Memory B cell (primary cell): ENCODE measurements around the gene NNMT.

Source experiments
- ATAC-seq: fragments of 150-1000 bp; cut with Tn5 transposase; 2 replicates; pipeline ENCODE4 v1.10.0; 2021; ENCODE audit warnings: low read depth, mild to moderate bottlenecking, moderate library complexity
- DNase-seq, 2 donors: peaks; one replicate each; pipeline ENCODE4 v3.0.0; 2022; ENCODE audit warnings: low spot score in 2 of 2
- H3K27ac Mint-ChIP-seq: one replicate; pipeline ENCODE4 v1.8.0; 2022; ENCODE audit warnings: mild to moderate bottlenecking, moderate library complexity, mixed read lengths
- H3K27me3 Mint-ChIP-seq: one replicate; pipeline ENCODE4 v1.8.0; 2022; ENCODE audit warnings: mixed read lengths
- H3K36me3 Mint-ChIP-seq: one replicate; pipeline ENCODE4 v1.8.0; 2022; ENCODE audit warnings: mild to moderate bottlenecking, mixed read lengths
- H3K4me1 Mint-ChIP-seq: one replicate; pipeline ENCODE4 v1.8.0; 2022; ENCODE audit warnings: mixed read lengths
- H3K4me3 Mint-ChIP-seq: one replicate; pipeline ENCODE4 v1.8.0; 2022; ENCODE audit warnings: mild to moderate bottlenecking, moderate library complexity, mixed read lengths
- H3K9me3 Mint-ChIP-seq: one replicate; pipeline ENCODE4 v1.8.0; 2022; ENCODE audit warnings: mixed read lengths

The NNMT gene

DNA sequence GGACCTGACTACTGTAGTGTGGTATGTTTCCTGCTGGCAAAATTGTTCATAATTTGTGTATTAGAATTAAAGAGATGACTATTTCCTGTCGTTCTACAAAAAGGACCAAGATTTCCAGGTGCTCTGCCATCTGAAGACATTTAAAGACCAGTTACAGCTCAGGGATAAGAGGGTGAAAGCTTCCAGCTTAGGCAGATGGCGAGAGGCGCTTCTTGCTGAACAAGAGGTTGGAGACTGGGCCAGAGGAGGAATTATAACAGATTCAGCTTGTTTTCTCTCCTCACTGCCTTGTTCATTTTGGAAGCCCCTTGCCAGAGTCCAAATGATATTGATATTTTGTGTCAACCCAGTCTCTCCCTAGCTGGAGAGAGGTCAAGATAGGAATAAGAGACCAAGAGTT lies 23.1 kb upstream of the NNMT start:
- no peak for ATAC-seq
- H3K4me1 Mint-ChIP-seq: no peaks in the 10 kb centered on the region
- H3K27ac Mint-ChIP-seq: no peak overlapping the region
- no peak for DNase-seq
- peaks cover 14% of the 10 kb centered on the region for H3K27me3 Mint-ChIP-seq
- H3K4me3 Mint-ChIP-seq: no peak overlapping the region
- H3K36me3 Mint-ChIP-seq: no peaks in the 10 kb centered on the region
- H3K9me3 Mint-ChIP-seq: no peaks in the 10 kb centered on the region

- no peak overlapping the region for H3K4me3 Mint-ChIP-seq
- H3K27ac Mint-ChIP-seq: no peak overlapping the region
- no peaks in the 10 kb centered on the region for H3K9me3 Mint-ChIP-seq
- H3K27me3 Mint-ChIP-seq: peaks cover 18% of the 10 kb centered on the region
- DNase-seq: no peak
- ATAC-seq: no peak
- H3K4me1 Mint-ChIP-seq: no peaks in the 10 kb centered on the region
- no peaks in the 10 kb centered on the region for H3K36me3 Mint-ChIP-seq
Measured at GRCh38 chr11:114273890-114274635, 22.1 kb upstream of the NNMT start.

GRCh38 chr11:114274637-114275036 lies 21.6 kb upstream of the NNMT start:
- Mint-ChIP-seq H3K4me3 (no peak overlapping the region), H3K27ac (no peak overlapping the region), H3K27me3 (peaks cover 19% of the 10 kb centered on the region), H3K4me1 (no peaks in the 10 kb centered on the region), H3K36me3 (no peaks in the 10 kb centered on the region), H3K9me3 (no peaks in the 10 kb centered on the region)
- no peak for DNase-seq
- no peak for ATAC-seq

DNA sequence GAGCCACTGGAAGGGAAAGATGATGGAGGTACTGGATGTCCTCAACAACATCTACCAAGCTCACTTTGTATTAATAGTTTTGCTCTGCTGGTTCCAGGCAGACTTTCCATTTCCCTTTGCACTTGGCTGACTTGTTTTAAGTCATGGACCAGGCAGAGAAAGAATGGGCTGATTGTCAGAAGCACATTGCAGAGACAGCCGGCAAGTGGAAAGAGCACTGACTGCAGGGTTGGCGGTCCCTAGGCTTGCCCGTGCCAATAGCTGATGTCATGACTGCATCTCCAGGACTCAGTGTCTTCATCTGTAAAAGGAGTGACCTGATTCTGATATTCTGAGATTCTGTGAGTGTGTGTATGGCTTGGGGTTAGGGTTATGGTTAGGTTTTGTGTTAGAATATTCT lies 20.9 kb upstream of the NNMT start:
- no peak for DNase-seq
- Mint-ChIP-seq H3K4me1 (no peaks in the 10 kb centered on the region), H3K9me3 (no peaks in the 10 kb centered on the region), H3K4me3 (no peak overlapping the region), H3K27ac (no peak overlapping the region), H3K36me3 (no peaks in the 10 kb centered on the region), H3K27me3 (peaks cover 23% of the 10 kb centered on the region)
- no peak for ATAC-seq

- DNase-seq (no peak), ATAC-seq (no peak)
- no peaks in the 10 kb centered on the region for H3K36me3 Mint-ChIP-seq
- H3K27ac Mint-ChIP-seq: no peak overlapping the region
- no peaks in the 10 kb centered on the region for H3K4me1 Mint-ChIP-seq
- no peak overlapping the region for H3K4me3 Mint-ChIP-seq
- H3K27me3 Mint-ChIP-seq: peaks cover 20% of the 10 kb centered on the region
- H3K9me3 Mint-ChIP-seq: no peaks in the 10 kb centered on the region
Measured at GRCh38 chr11:114276077-114276476, 20.1 kb upstream of the NNMT start.

GRCh38 chr11:114277637-114278341 lies 18.4 kb upstream of the NNMT start:
- no peak overlapping the region for H3K4me3 Mint-ChIP-seq
- ATAC-seq: no peak

DNA sequence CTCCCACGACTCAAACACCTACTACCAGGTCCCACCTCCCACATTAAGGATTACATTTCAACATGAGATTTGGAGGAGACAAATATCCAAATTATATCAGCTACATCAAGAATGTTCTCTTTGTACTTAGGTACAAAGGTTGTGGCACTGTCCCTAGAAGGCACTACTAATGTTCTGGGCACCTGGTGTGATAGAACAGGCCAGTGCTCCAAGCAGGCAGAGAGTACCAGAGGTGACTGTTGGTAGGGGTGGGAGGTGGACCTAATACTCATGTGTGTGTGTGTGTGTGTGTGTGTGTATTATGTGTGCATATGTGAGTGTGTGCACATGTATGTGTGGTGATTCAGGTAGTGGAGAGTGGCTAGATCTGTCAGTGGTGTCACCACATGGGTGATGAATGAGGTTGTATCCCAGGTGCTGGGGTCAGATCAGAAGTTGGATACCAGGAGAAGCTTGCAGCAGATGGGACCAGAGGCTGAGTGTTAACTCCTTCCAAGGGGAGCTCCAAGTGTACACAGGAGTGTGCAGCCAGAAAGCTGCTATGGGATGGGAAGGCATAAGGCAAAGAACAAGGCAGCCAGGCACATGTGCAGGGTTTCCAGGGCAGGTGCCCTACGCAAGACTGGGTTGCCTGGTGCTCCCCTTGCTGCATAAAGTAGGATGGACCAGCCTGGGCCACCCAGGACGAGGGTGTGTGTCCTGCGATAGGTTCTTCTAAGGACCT lies 17.7 kb upstream of the NNMT start:
- Mint-ChIP-seq H3K27ac (no peak overlapping the region), H3K4me1 (no peaks in the 10 kb centered on the region), H3K27me3 (peaks cover 18% of the 10 kb centered on the region), H3K9me3 (no peaks in the 10 kb centered on the region), H3K4me3 (no peak overlapping the region), H3K36me3 (no peaks in the 10 kb centered on the region)
- DNase-seq: no peak
- no peak for ATAC-seq

More at GRCh38 chr11:114277637-114278341, 18.4 kb upstream of the NNMT start:
- H3K27ac Mint-ChIP-seq: no peak overlapping the region
- no peaks in the 10 kb centered on the region for H3K36me3 Mint-ChIP-seq
- no peak for DNase-seq
- no peaks in the 10 kb centered on the region for H3K4me1 Mint-ChIP-seq
- H3K9me3 Mint-ChIP-seq: no peaks in the 10 kb centered on the region
- peaks cover 18% of the 10 kb centered on the region for H3K27me3 Mint-ChIP-seq

GRCh38 chr11:114279792-114280546 lies 16.2 kb upstream of the NNMT start:
- no peak for DNase-seq
- no peaks in the 10 kb centered on the region for H3K4me1 Mint-ChIP-seq
- H3K4me3 Mint-ChIP-seq: no peak overlapping the region
- no peaks in the 10 kb centered on the region for H3K36me3 Mint-ChIP-seq
- no peaks in the 10 kb centered on the region for H3K9me3 Mint-ChIP-seq
- ATAC-seq: no peak
- no peak overlapping the region for H3K27ac Mint-ChIP-seq
- peaks cover 18% of the 10 kb centered on the region for H3K27me3 Mint-ChIP-seq

GRCh38 chr11:114280696-114281095 lies 15.5 kb upstream of the NNMT start:
- DNase-seq: no peak
- peaks cover 15% of the 10 kb centered on the region for H3K27me3 Mint-ChIP-seq
- no peaks in the 10 kb centered on the region for H3K9me3 Mint-ChIP-seq
- H3K4me1 Mint-ChIP-seq: no peaks in the 10 kb centered on the region
- no peak overlapping the region for H3K4me3 Mint-ChIP-seq
- no peak for ATAC-seq
- H3K36me3 Mint-ChIP-seq: no peaks in the 10 kb centered on the region
- no peak overlapping the region for H3K27ac Mint-ChIP-seq

DNA sequence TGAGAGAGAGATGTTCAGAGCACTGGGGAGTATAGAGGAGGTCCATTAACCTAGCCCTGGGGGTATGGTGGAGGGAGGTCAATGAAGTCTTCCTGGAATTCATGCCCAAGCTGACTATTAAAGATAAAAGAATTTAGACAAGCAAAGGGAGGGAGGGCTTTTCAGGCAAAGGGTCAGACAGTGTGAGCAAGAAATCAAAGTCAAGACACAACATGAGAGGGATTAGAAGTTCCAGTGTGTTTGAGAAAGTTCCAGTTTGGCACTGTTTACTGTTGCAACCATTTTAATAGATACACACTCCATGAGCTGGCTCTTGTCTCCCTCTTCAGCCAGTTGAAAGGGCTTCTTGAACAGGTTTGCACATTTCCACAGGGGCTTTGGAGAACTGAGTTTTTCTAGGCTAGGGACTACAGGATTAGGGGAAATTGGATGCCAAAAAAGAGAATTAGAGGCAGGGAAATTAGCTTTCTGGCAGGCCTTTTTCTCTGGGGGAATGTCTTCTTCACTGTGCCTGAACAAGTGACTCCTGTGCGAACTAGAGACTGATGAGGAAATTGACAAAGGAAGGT lies 14.7 kb upstream of the NNMT start:
- peaks cover 15% of the 10 kb centered on the region for H3K27me3 Mint-ChIP-seq
- no peaks in the 10 kb centered on the region for H3K4me1 Mint-ChIP-seq
- no peaks in the 10 kb centered on the region for H3K36me3 Mint-ChIP-seq
- ATAC-seq (no peak), DNase-seq (no peak)
- no peaks in the 10 kb centered on the region for H3K9me3 Mint-ChIP-seq
- no peak overlapping the region for H3K4me3 Mint-ChIP-seq
- no peak overlapping the region for H3K27ac Mint-ChIP-seq

DNA sequence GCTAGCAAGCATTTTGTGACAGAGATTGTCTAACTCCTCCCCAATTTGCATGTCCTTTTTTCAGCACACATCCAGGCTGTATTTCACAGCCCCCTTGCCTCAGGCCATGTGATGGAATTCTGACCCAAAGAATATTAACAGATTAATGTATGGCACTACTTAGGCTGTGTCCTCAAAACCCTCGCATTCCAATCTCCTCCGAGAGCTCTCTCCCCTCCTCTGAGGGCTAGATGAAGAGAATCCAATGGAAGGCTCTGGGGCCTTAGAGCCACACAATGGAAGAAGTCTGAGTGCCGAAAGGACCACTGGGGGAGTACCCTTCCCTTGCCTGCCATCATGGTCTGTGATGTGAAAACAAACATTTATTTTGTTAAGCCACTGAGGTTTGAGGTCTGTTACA lies 13.7 kb upstream of the NNMT start:
- H3K27ac Mint-ChIP-seq: no peak overlapping the region
- no peaks in the 10 kb centered on the region for H3K36me3 Mint-ChIP-seq
- H3K4me1 Mint-ChIP-seq: no peaks in the 10 kb centered on the region
- ATAC-seq: no peak
- H3K4me3 Mint-ChIP-seq: no peak overlapping the region
- no peak for DNase-seq
- H3K27me3 Mint-ChIP-seq: peaks cover 14% of the 10 kb centered on the region
- H3K9me3 Mint-ChIP-seq: no peaks in the 10 kb centered on the region

GRCh38 chr11:114283422-114283821 lies 12.8 kb upstream of the NNMT start:
- Mint-ChIP-seq H3K4me1 (no peaks in the 10 kb centered on the region), H3K27me3 (peaks cover 12% of the 10 kb centered on the region), H3K27ac (no peak overlapping the region), H3K4me3 (no peak overlapping the region), H3K36me3 (no peaks in the 10 kb centered on the region), H3K9me3 (no peaks in the 10 kb centered on the region)
- DNase-seq: no peak
- no peak for ATAC-seq

GRCh38 chr11:114284021-114284420 lies 12.2 kb upstream of the NNMT start:
- H3K4me1 Mint-ChIP-seq: no peaks in the 10 kb centered on the region
- DNase-seq (no peak), ATAC-seq (no peak)
- H3K36me3 Mint-ChIP-seq: no peaks in the 10 kb centered on the region
- no peaks in the 10 kb centered on the region for H3K9me3 Mint-ChIP-seq
- H3K4me3 Mint-ChIP-seq: no peak overlapping the region
- H3K27me3 Mint-ChIP-seq: peaks cover 9% of the 10 kb centered on the region
- H3K27ac Mint-ChIP-seq: no peak overlapping the region
